Prostate gland (tissue), 2 donors: ENCODE measurements around the gene DYNLT3. TPM values are rescaled to one million over a fixed set of nuclear protein-coding genes. Genes with fewer than 3 reads are reported as not detected.

Experiments used
- DNase-seq: peaks from one replicate; pipeline ENCODE4 v3.0.0-alpha.2; 2019; ENCODE audit warnings: low spot score
- H3K27ac ChIP-seq, 2 donors: fragments of 200-600 bp; sonication (generic); 2 replicates each; pipeline ENCODE4 v1.5.1; 2017 to 2019
- H3K27me3 ChIP-seq: fragments of 200-600 bp; sonication (generic); replicated peaks from 2 replicates; pipeline ENCODE4 v1.5.1; 2019; ENCODE audit not compliant: insufficient read depth
- H3K36me3 ChIP-seq, 2 donors: fragments of 200-600 bp; sonication (generic); 1 replicate in 1 of 2; 2 replicates in 1 of 2; pipeline versions ENCODE4 v1.5.1 to v1.8.1; 2017 to 2019
- H3K4me1 ChIP-seq: fragments of 200-600 bp; sonication (generic); replicated peaks from 2 replicates; pipeline ENCODE4 v1.5.1; 2019
- H3K4me3 ChIP-seq, 2 donors: fragments of 200-600 bp; sonication (generic); 2 replicates each; pipeline ENCODE4 v1.5.1; 2017 to 2019
- H3K9me3 ChIP-seq: fragments of 200-600 bp; sonication (generic); 2 replicates; pipeline ENCODE4 v1.5.1; 2017
- CTCF ChIP-seq, 4 experiments: fragments of 200-600 bp in 2 of 4; fragments of 450-650 bp in 2 of 4; sonication (generic) in 2 of 4; IDR thresholded peaks; 1 replicate in 3 of 4; 2 replicates in 1 of 4; pipeline ENCODE4 v1.5.1; 2016 to 2019; ENCODE audit warnings: antibody characterized with exemption in 4 of 4, mild to moderate bottlenecking in 2 of 4, moderate library complexity in 2 of 4
- POLR2A ChIP-seq: fragments of 450-650 bp; IDR thresholded peaks from one replicate; pipeline ENCODE4 v1.6.1; 2016; ENCODE audit warnings: antibody characterized with exemption, mild to moderate bottlenecking
- POLR2AphosphoS5 ChIP-seq: sonication (generic); formaldehyde crosslinking; IDR thresholded peaks from one replicate; pipeline ENCODE4 v1.6.1; 2017; ENCODE audit warnings: antibody characterized with exemption
- WGBS: methylation state at CpG from one replicate; pipeline ENCODE4 v1.1.5; 2018; 5-methylcytosine and 5-hydroxymethylcytosine counted together
- intact Hi-C: fragments of 100-400 bp; cut with DNase I; formaldehyde crosslinking; loops from one replicate; pipeline ENCODE4 v1.14.2; 2022
- total RNA-seq, 2 donors: library from RNA; depleted of rRNA; stranded (reverse); fragments of >200 nt; gene quantifications; one replicate each; pipeline ENCODE4 v1.1.0, GENCODE V29; 2016

Gene DYNLT3
- total RNA-seq, 2 donors from 2014 or later = 15.2 to 25.7 TPM

GRCh38 chrX:37820646-37821045, 26.7 kb downstream of the DYNLT3 start:
- H3K27ac ChIP-seq = no peak overlapping the region
- H3K4me1 ChIP-seq = no peaks in the 10 kb centered on the region
- H3K9me3 ChIP-seq = no peaks in the 10 kb centered on the region
- TF ChIP-seq CTCF (IDR thresholded peaks at IDR 0.05) (no peak), POLR2AphosphoS5 (no peak), POLR2A (no peak)
- 94% methylated on average over 1 of the region's 1 CpG for WGBS
- no peak overlapping the region for H3K4me3 ChIP-seq
- no peaks in the 10 kb centered on the region for H3K36me3 ChIP-seq
- H3K27me3 ChIP-seq = no peaks in the 10 kb centered on the region
- intact Hi-C loops = loop anchor here (10.0 kb wide), 2 partner anchors 76 to 316 kb away; no protein-coding TSS in a partner anchor
- DNase-seq = no peak

- intact Hi-C loops = no loop called here
- WGBS = 20% methylated on average over 2 of the region's 2 CpGs
- H3K4me3 ChIP-seq = no peak overlapping the region
- H3K27me3 ChIP-seq = no peaks in the 10 kb centered on the region
- H3K4me1 ChIP-seq = no peaks in the 10 kb centered on the region
- no peak overlapping the region for H3K27ac ChIP-seq
- H3K36me3 ChIP-seq = no peaks in the 10 kb centered on the region
- DNase-seq = no peak
- TF ChIP-seq POLR2AphosphoS5 (no peak), POLR2A (no peak), CTCF (IDR thresholded peaks at IDR 0.05) (no peak)
- H3K9me3 ChIP-seq = no peaks in the 10 kb centered on the region
Observed at GRCh38 chrX:37818031-37818430, 29.3 kb downstream of the DYNLT3 start.

- DNase-seq = no peak
- Histone ChIP-seq H3K9me3 (no peaks in the 10 kb centered on the region), H3K27ac (no peak overlapping the region), H3K4me3 (no peak overlapping the region), H3K27me3 (no peaks in the 10 kb centered on the region), H3K4me1 (no peaks in the 10 kb centered on the region), H3K36me3 (no peaks in the 10 kb centered on the region)
- intact Hi-C loops = no loop called here
- WGBS = 46% methylated on average over 3 of the region's 3 CpGs
- TF ChIP-seq POLR2AphosphoS5 (no peak), CTCF (IDR thresholded peaks at IDR 0.05) (no peak), POLR2A (no peak)
Observed at GRCh38 chrX:37817579-37817978, 29.8 kb downstream of the DYNLT3 start.

GRCh38 chrX:37817176-37817575, 30.2 kb downstream of the DYNLT3 start:
- H3K9me3 ChIP-seq = no peaks in the 10 kb centered on the region
- intact Hi-C loops = no loop called here
- WGBS = 93% methylated on average over 2 of the region's 2 CpGs
- no peaks in the 10 kb centered on the region for H3K36me3 ChIP-seq
- H3K27ac ChIP-seq = no peak overlapping the region
- TF ChIP-seq POLR2AphosphoS5 = no peak
- no peak for TF ChIP-seq POLR2A
- TF ChIP-seq CTCF (IDR thresholded peaks at IDR 0.05) = no peak
- H3K4me3 ChIP-seq = no peak overlapping the region
- no peaks in the 10 kb centered on the region for H3K4me1 ChIP-seq
- no peak for DNase-seq
- no peaks in the 10 kb centered on the region for H3K27me3 ChIP-seq

GRCh38 chrX:37816766-37817165, 30.6 kb downstream of the DYNLT3 start:
- Histone ChIP-seq H3K36me3 (no peaks in the 10 kb centered on the region), H3K27me3 (no peaks in the 10 kb centered on the region), H3K27ac (no peak overlapping the region), H3K9me3 (no peaks in the 10 kb centered on the region), H3K4me1 (no peaks in the 10 kb centered on the region), H3K4me3 (no peak overlapping the region)
- intact Hi-C loops = no loop called here
- DNase-seq = no peak
- WGBS = 91% methylated on average over 4 of the region's 4 CpGs
- TF ChIP-seq POLR2A = no peak
- TF ChIP-seq CTCF (IDR thresholded peaks at IDR 0.05) = no peak
- no peak for TF ChIP-seq POLR2AphosphoS5
